ENCODE results near the gene CALHM2.
"Not testable (repeated sequence)": the region's sequence is repeated elsewhere in the genome, so short reads cannot be mapped to it uniquely, and the experiment has no call there.

CALHM2 gene, protein sequence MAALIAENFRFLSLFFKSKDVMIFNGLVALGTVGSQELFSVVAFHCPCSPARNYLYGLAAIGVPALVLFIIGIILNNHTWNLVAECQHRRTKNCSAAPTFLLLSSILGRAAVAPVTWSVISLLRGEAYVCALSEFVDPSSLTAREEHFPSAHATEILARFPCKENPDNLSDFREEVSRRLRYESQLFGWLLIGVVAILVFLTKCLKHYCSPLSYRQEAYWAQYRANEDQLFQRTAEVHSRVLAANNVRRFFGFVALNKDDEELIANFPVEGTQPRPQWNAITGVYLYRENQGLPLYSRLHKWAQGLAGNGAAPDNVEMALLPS

GRCh38 chr10:103451831-103452505 is at the start of gene CALHM2:
CALHM2 (minus strand) TSS chr10:103452370; CDS start chr10:103449941, 2,429 bp downstream.
- no peak for FAIRE-seq

GRCh38 chr10:103501186-103501585 is 49.0 kb upstream of the CALHM2 start:
- FAIRE-seq, result no peak

DNA sequence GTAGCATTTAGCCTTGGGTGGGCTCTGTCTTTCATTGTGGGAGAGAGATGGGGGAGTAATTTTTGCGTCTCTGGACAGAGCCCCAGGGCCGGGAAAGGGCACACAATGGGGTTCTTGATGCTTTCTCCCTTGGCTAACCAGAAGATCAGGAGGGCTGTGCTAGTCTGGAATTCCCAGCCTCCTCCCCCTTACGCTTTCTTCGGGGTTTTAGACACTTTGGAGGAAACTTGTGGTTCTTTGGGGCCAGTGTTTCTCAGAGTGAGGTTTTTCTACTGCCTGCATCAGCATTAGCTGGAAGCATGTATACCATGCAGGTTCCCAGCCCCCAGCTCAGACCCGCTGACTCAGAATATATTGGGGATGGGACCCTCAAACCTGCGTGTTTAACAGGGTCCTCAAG is 48.3 kb upstream of the CALHM2 start:
- no peak for FAIRE-seq

GRCh38 chr10:103499881-103500280 is 47.7 kb upstream of the CALHM2 start:
- no peak for FAIRE-seq

- FAIRE-seq, result no peak
Observed at GRCh38 chr10:103498936-103499638, 46.9 kb upstream of the CALHM2 start.

GRCh38 chr10:103497161-103497915 is 45.2 kb upstream of the CALHM2 start:
- no peak for FAIRE-seq

DNA sequence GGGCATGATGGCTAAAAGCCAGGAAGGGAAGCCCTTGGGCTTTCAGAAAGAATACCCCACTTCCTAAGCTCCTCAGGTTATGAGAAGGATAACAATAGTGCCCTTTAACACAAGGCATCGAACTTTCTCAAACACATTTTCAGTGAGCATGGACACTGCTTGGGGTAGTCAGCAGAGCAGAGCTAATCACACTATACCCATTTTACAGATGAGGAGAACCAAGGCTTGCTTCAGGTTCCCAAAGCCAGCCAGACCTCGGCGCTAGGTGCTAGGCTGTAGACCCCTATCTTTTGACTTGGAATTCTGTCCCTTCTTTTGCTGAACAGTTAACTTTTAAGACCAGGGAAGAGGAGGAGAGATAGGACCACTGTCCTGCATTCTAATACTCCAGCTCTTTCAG is 43.2 kb upstream of the CALHM2 start:
- FAIRE-seq, result no peak

- FAIRE-seq, result no peak
Observed at GRCh38 chr10:103493916-103494877, 42.0 kb upstream of the CALHM2 start.

GRCh38 chr10:103493362-103493915 is 41.3 kb upstream of the CALHM2 start, which contains the start of gene NEURL1:
NEURL1 (plus strand) TSS chr10:103493705; CDS start chr10:103494388, 683 bp downstream.
- FAIRE-seq, result no peak

DNA sequence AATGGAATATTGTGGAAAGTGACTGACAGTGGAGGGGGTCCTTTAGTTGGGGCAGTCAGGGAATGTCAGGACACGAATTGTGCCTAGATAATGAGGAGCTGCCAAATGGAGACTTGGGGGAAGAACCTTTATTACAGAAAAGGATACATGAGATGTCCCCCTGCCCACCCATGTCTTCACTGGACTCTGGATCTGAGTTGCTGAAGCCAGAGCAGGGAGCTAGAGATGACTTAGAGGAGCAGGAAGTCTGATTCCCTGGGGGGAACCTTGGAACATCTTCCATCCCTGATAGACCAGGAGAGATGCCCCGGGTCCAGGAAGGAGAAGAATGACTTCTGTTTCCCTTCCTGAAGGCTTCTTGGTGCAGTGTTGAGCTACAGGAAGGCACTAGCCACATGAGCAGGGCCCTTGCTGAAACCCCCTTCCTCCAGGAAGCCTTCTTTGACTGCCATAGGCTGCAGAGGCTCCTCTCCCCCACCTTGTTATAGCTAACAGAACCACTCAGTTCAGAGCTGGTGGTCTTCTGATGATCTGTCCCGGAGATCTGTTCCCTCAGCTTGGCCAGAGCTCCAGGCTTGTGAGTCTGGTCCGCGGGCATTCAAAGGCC is 40.6 kb upstream of the CALHM2 start:
- no peak for FAIRE-seq

- FAIRE-seq, result no peak
Observed at GRCh38 chr10:103491729-103492364, 39.7 kb upstream of the CALHM2 start.

GRCh38 chr10:103490986-103491314 is 38.8 kb upstream of the CALHM2 start:
- no peak for FAIRE-seq

GRCh38 chr10:103487410-103487708 is 35.2 kb upstream of the CALHM2 start:
- no peak for FAIRE-seq

GRCh38 chr10:103486635-103487409 is 34.7 kb upstream of the CALHM2 start:
- not testable (repeated sequence) for FAIRE-seq

GRCh38 chr10:103481974-103482531 is 29.9 kb upstream of the CALHM2 start:
- peak; percentile 86 for FAIRE-seq

DNA sequence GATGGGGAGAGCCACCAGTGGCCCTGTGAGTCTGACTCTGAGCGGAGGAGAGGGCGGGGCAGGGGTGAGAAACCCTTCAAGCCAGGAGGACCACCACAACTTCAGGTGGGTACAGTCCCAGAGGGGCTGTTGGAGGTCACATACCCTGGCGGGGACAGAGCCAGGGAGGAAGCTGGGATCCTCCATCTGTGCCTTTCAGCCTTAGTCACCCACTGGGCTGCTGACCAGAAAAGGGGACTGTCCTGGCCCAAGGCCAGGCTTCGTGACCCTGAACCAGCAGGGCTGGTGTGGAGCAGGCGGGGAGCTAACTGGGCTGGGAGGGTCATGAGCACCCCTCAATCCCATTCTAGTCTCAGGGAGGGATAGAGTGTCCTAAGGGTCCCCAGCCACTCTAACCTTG is 28.4 kb upstream of the CALHM2 start:
- no peak for FAIRE-seq

DNA sequence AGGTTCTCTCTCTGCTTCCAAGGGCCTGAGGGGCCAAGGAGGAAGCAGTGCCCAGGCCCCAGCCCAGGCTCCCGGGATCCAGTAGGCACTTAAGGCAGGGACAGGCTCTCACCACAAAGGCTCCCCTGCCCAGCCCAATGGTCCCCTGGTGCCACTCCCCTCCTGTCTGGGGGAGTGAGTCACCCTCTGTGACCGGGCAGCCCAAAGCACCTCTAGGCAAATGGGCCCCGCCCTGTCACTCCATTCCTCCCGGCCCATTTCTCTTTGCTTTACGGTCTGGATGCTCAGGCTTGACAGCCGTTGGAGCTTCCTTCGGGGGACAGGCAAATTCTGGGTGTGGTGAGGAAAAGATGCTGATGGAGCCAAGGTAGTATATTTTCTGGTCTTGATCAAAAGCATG is 27.0 kb upstream of the CALHM2 start, which contains the start of gene CALHM3:
Gene CALHM3 (minus strand): TSS at position 106 of the 400 bp plus-strand sequence. CDS start 208 bp downstream, outside the sequence.
- no peak for FAIRE-seq

DNA sequence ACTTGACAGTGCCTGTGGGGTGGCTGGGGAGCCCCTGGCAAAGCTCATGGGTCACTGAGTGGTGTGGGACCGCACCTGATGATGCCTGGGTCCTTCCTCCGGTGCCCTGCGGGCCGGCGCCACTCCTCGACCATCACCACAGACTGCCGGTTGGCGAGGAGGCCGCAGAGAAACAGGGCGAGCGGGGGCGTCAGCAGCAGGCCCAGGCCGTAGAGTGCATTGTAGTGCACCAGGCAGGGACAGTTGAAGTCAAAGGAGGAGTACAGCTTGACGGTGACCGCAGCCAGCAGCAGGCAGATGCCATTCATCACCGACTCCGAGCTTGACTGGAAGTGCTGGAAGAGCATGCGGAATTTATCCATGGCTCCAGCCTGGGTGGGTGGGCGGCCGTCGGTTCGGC is 26.5 kb upstream of the CALHM2 start:
- no peak for FAIRE-seq

DNA sequence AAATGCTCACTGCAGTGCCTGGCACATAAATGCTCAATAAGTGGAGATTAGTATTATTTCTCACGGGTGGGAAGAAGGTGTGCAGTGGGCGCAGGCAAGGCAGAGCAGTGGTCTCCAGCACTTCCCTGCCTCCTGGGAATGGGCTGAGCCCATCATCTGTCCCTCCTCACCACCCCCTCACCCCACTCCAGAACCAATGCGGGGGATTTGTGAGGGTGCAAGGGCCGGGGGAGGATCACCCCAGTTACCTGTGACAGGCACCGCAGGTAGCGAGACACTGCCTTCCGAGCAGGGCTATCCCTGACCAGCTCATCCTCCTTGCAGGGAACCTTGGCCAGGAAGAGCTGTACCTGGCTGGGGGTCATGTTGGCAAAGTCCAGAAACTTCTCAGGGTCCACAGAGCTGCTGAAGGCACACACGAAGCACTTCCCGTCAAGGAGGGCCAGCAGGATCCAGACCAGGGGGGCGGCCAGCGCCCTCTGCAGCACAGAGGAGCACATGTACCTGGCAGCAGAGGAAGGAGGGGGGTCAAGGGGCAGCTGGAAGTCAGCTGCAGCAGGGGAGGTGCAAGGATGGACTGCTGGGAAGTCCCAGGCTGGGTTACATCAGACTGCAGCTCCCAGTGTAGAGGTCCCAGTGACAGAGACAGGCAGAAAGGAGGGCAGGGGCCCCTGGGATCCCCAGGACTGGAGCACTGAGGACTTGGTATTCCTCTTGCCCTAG is 24.0 kb upstream of the CALHM2 start:
- FAIRE-seq, result no peak

Measured in A204.1 (cell line).